Stimulated activated CD8-positive, alpha-beta memory T cell treated with anti-CD3 and anti-CD28 coated beads, Interleukin-12 subunit alpha, Interleukin-12 subunit beta, amount 100 ng/mL, for 24 hours (primary cell): ENCODE results near the gene CATSPERZ.

Experiments used
- DNase-seq: peaks from one replicate; pipeline ENCODE4 v3.0.0-alpha.2; 2020; ENCODE audit errors: extremely low read depth

Gene CATSPERZ

DNA sequence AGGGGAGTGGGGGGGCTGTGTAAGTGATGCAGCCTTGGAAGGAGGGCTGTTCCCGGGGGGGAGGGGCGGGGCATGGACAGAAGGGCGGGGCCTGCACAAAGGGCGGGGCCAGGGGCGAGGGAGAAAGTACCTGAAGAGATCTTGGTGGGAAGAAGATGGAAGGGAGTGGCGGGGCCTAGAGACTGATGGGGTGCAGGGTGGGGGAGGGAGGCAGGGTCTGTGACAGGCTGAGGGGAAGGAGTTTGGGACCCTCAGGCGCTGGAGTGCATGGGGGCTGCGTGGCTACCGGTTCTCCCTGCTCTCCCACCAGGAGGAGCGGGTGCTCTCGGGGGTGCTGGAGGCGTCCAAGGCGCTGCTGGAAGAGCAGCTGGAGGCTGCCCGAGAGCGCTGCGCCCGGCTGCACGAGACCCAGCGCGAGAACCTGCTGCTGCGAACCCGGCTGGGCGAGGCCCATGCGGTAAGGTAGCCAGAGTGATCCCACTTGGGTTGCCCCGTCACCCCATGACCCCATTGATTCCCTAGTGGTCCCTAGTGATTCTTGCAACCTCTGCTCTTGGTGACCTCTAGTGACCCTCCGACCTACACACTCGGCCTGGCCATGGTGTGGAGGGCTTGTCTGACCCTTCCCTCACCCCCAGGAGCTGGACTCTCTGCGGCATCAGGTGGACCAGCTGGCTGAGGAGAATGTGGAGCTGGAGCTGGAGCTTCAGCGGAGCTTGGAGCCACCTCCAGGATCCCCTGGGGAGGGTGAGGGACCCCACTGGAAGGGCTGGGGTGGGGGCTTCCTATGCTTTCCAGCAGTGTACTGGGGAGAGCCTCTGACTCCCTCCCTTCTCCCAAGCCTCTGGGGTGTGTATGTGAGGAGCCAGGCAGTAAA is 42.9 kb downstream of the CATSPERZ start:
- no peak for DNase-seq

GRCh38 chr11:64343767-64344559 is 43.8 kb downstream of the CATSPERZ start:
- no peak for DNase-seq

- no peak for DNase-seq
These were observed 44.6 kb downstream of the CATSPERZ start for GRCh38 chr11:64344787-64345186.

- DNase-seq = no peak
These were observed 47.2 kb downstream of the CATSPERZ start for GRCh38 chr11:64347193-64347867.

DNA sequence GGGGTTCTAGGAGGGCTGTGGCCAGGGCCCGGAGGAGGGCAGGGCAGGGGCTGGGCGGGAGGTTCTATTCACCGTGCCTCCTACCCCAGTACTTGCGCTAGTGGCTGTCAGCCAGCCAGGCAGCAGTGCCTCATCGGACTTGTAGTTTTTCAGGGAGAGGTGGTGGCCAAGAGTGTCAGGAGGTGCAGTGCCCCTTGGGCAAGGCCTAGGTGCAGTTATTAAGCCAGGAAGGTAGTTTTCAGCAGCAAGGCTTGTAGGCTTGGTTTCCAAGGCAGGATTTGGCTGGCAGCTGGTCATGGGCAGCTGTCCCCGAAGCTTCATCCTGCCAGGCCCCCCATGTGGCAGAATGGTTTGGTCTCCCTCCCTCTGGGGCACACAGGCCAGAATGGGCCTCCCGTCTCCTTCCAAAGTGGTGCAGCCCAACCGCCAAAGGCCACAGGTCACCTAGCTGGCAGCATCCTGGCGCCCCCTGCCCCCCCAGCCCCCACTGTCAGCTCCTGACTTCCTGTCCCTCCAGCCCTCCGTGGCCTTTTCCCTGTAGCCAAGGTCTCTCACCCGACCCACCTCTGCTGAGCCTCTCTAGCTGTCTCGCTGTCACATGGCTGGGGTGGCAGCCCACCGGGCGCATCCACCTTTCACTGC is 48.3 kb downstream of the CATSPERZ start:
- no peak for DNase-seq

GRCh38 chr11:64349025-64349387 is 48.8 kb downstream of the CATSPERZ start:
- DNase-seq = no peak

GRCh38 chr11:64349404-64349803 is 49.2 kb downstream of the CATSPERZ start:
- no peak for DNase-seq

- no peak for DNase-seq
These were observed 51.0 kb downstream of the CATSPERZ start for GRCh38 chr11:64351136-64351631.

DNA sequence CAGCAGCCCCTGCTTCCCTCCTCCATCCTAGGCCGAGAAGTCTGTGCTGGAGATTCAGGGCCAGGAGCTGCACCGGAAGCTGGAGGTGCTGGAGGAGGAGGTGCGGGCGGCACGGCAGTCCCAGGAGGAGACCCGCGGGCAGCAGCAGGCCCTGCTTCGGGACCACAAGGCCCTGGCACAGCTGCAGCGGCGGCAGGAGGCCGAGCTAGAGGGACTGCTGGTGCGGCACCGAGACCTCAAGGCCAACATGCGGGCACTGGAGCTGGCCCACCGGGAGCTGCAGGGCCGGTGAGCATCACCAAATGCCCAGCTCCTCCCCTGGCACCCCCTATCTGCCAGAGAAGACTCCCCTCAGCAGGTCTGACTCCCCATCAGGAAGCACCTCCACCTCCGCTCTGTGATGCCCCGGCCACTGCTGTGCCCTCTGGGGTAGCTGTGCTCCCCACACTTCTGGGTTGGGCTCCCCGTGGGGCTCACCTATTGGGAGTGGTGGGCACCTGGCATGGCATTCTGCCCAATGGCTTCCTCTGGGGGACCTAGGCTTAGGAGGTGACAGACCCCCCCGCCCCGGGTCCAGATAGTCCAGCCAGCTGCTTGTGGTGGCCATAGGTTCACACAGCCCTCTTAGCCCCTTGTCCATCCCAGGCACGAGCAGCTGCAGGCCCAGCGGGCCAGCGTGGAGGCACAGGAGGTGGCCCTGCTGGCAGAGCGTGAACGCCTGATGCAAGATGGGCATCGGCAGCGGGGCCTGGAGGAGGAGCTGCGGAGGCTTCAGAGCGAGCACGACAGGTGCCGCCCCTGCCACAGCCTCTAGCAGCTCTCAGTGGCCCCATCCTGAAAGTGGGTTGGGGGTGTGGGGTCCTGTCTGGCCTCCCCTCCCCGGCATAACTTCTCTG is 52.2 kb downstream of the CATSPERZ start:
- DNase-seq = no peak

GRCh38 chr11:64352995-64353714 is 53.0 kb downstream of the CATSPERZ start:
- DNase-seq = no peak

DNA sequence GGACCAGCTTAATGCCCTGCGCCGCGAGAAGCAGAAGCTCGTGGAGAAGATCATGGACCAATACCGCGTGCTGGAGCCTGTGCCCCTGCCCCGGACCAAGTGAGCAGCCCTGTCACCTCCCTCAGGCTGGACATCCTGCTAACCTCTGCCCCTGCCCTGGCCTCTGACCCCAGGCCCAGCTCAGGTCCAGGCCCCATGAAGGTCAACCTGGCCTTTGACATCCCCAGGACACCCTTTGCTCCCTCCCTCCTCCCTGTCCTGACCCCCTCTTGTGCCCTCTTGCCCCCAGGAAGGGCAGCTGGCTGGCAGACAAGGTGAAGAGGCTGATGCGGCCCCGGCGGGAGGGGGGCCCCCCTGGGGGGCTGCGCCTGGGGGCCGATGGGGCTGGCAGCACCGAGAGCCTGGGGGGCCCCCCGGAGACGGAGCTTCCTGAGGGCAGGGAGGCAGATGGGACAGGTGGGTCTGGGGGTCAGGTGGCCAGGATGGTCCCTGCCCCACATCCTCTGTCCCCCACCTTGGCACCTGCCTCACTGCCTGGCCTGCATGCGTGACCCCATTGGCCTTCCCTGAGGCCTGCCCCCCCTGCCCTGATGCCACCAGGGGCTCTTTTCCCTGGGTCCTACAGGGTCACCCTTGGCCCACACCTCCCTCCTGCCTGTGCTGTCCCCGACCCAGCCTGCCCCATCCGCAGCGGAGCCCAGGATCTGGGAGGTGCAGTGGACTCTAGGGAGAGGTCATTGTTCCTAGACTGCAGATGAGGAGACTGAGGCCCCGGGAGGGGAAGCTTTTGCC is 53.8 kb downstream of the CATSPERZ start:
- no peak for DNase-seq
